GM18519 (cell line): ENCODE data around the gene TNNI3.
"Not testable (repeated sequence)": the region's sequence is repeated elsewhere in the genome, so short reads cannot be mapped to it uniquely, and the experiment has no call there.

ENCODE experiments used
- ATAC-seq: cut with Tn5 transposase; IDR thresholded peaks from one replicate; pipeline ENCODE4 v1.9.1; 2021; ENCODE audit warnings: mild to moderate bottlenecking, moderate library complexity; ENCODE audit not compliant: unreplicated experiment, low FRiP score

The TNNI3 gene

GRCh38 chr19:55157064-55157908 lies at the start of gene TNNI3:
Gene TNNI3 (minus strand): TSS chr19:55157732. CDS start chr19:55157589, 143 bp downstream.
- ATAC-seq = no peak

- ATAC-seq = no peak
These were observed 49.4 kb upstream of the TNNI3 start for GRCh38 chr19:55206664-55207500.

DNA sequence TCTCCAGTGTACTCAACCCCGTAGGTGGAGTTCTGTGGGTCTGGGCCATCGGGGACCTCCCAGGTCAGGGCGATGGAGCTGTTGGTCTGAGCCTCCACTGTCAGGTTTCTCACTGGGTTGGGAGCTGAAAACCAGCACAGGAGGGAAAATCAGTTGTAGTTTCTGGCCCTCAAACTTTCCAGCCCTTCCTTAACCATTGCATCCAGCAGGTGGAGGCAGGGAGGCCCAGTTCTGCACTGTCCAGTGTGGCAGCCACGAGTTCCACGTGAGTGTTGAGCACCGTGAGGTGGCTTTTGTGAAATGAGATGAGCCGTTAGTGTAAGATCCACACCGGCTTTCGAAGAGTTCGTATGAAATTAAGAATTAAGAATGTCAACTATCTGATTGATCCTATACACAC lies 44.7 kb upstream of the TNNI3 start:
- not testable (repeated sequence) for ATAC-seq

GRCh38 chr19:55199620-55200204 lies 42.2 kb upstream of the TNNI3 start:
- ATAC-seq = no peak

DNA sequence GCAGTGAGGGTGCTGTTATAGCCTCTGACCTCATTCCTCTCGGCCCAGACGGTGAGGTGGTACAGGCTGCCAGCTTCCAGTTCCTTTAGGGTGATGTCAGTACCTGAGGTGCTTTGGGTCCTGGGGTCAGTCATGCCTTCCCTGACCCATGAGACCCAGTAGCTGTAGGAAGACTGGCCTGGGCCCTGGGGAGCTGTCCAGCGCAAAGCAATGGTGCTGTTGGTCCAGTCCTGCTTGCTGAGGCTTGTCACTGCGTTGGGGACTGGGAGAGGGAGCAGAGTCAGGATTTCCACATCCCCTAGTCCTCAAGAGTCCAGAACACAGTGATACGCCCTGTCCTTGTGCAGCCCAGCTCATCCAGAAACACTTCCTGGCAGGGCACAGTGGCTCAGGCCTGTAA lies 41.1 kb upstream of the TNNI3 start:
- no peak for ATAC-seq

GRCh38 chr19:55197528-55197927 lies 40.0 kb upstream of the TNNI3 start:
- ATAC-seq = no peak

GRCh38 chr19:55196803-55197202 lies 39.3 kb upstream of the TNNI3 start:
- ATAC-seq = no peak

DNA sequence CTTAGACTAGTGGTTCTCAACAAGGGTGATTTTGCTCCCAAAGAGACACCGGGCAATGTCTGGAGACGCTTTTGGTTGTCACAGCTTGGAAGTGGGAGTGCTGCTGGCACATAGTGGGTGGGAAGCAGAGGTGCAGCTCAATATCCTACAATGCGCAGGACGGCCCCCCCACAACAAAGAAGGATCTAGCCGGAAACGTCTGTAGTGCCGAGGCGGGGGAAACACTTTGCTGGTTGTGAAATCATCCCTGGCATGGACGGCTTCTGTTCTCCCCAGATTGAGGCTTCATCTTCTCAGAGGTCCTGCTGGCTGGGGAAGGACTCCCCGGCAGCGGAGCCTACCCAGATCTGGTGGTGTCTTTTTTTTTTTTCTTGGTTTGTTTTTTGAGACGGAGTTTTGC lies 35.9 kb upstream of the TNNI3 start:
- no peak for ATAC-seq

DNA sequence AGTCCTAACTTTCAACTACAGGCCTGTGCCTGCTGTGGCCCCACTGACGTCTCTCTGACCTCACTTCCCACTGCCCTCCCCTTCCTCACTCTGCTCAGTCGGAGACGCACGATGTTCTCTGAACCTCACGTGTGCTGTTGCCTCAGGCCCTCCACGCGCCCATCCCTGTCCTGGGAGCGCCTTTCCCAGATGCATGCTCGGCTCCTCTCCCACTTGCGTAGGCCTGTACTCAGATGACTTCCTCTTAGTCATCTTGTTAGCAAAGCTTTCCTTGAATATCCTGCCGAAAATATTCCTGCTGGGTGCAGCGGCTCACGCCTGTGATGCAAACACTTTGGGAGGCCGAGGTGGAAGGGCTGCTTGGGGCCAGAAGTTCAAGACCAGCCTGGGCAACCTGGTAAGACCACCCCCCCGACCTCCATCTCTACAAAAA lies 31.9 kb upstream of the TNNI3 start:
- no peak for ATAC-seq

GRCh38 chr19:55188625-55189024 lies 31.1 kb upstream of the TNNI3 start:
- ATAC-seq = no peak

DNA sequence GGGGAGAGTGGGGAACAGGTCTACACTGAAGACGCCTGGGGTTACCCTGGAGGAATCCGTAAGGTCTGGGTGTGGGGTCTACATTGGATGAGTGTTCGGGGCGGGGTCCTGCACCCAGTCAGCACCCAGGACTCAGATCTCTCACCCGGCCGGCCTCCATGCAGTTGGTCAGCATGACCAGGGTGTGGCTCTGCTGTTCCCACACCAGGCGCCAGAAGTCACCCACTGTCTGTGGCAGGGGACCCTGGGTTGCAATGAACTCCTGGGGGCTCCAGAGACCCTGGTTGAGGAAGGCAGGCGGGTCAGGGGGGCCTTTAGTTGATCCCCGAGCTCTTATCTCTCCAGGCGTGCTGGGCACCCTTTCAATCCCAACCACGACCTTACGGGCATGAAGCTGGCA lies 28.5 kb upstream of the TNNI3 start:
- no peak for ATAC-seq

DNA sequence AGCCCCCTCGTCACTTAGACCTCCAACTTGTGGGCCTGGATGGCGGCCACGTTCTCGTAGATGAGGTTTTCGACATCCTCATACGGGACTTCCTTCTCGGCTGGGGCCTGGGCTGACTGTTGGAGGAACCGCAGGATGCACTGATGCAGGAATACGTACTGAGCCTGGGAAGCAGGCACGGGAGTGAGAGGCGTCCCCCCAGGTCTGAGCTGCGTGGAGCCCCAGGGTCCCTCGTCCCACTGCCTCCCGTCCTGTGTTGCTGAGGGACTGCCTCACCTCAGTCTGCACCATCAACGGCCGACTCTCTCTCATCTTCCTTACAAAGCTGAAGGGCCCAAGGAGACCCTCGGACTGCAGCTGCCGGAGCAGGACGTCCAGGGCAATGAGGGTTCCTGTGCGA lies 24.2 kb upstream of the TNNI3 start:
- ATAC-seq = no peak

DNA sequence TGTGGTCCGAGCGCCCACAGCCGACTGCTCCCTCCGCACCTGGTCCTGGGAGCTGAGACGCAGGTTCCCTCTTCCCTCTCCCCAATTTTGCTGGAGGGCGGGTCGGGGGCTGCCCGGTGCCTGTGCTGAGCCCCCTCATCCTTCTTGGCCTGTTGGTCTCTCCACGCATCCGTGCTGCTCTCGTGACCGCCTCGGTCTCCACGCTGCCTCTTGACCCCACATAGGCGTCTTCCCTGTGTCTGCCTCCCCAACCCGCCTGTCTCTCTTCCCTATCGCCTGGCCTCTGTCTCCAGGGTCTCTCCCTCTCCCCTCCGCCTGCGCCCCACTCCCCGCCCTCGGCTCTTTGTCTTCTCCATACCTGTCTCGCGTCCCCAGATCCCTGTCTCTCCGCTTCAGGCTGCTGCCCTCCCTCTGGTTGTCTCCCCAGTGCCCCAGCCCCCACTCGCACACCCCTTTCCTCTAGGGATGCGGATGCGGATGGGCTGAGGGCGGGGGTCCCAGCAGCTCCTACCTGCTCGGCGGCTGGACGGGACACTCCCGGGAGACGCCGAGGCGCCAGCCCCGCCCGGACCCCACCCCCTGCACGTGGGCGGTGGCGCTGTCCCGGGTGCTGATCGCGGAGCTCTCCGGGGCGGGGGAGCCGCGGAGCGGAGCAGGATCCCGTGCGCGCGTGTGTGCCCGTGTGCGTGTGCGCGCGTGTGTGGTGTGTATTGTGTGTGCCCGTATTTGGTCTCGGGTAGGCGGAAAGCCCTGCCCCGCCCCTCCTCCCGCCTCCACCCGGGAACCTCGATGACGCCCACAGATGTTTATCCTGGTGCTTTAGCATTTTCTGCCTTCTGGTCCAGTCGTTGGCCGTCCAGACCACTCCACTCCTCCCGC lies 22.3 kb upstream of the TNNI3 start, which contains the start of gene SYT5:
Gene SYT5, minus strand, starts transcription at position 684 of the 879 bp plus-strand sequence. CDS start 1,248 bp downstream, outside the sequence.
- no peak for ATAC-seq

DNA sequence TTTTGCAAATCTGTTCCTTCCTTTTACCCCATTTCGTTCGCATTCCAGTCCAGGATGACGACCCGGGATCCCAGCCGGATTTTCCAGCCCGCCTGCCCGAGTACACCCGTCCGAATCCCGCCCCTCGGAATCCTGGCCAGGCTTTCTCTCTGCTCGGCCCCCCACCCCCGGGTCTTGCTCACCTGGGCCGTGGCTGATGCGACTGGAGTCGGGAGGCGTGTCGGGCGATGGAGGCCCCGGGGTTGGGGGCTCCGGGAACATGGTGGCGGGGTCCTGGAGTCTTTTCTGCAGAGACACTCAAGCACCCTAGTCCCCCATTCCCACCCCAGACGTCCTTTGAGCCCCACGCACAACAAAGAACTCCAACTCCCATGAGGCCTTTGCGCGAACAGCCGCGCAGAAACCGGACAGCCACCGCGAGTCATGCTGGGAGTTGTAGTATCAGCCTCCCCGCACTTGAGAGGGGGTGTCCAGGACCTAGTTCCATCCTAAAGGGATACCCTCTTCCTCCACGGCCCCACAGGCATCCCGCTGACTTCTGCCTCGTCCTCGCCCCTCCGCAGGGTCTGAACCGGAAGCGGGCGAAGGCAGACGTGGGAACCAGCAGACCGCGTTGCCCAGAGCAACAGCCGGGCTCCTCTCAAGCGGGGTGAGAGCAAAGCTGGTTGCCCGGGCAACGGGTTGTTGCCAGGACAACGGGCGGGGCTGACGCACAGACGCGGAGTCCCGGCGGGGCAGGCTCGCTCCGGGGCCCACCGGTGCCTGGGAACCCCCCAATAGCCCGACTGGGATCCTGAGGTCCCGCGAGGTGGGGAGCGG lies 21.5 kb upstream of the TNNI3 start:
- ATAC-seq = no peak

DNA sequence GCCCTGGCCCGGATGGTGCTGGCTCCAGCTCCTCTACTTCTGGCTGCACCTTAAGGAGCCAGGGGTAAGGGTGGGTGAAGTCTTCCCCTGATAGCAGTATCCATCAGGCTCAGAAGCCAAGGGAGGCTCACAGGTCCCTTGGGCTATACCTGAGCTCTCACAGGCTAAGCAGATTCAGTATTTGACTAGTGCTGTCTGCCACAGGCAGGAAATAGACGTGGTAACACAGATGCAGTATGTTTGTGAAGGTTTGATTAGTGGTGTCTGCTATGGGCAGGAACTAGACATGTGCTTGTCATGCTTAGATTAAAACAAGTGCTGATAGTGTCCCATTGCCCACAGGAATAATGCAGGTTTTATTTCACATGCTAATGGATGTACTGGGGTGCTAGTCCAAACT lies 18.5 kb upstream of the TNNI3 start:
- ATAC-seq = no peak

GRCh38 chr19:55175117-55175867 lies 17.8 kb upstream of the TNNI3 start:
- no peak for ATAC-seq

- no peak for ATAC-seq
These were observed 17.0 kb upstream of the TNNI3 start for GRCh38 chr19:55174425-55175116.
